NT2/D1 (cell line): ENCODE data around the gene CHRND.

ENCODE experiments used
- YY1 ChIP-seq: IDR thresholded peaks from 2 replicates; pipeline ENCODE4 v1.6.1; 2011; ENCODE audit not compliant: insufficient read length, insufficient read depth
- ZNF274 ChIP-seq: IDR thresholded peaks from 2 replicates; pipeline ENCODE4 v1.6.1; 2011; ENCODE audit warnings: mild to moderate bottlenecking, low read depth, low read length

- TF ChIP-seq YY1 (no peak), ZNF274 (no peak)
Measured at GRCh38 chr2:232551250-232551638, 25.3 kb downstream of the CHRND start.
